Fibroblast of peridontal ligament (primary cell): ENCODE measurements around the gene DNAJB8.

Experiments
- DNase-seq: peaks from one replicate; pipeline ENCODE4 v3.0.0-alpha.2; 2010; ENCODE audit errors: extremely low read depth

Gene DNAJB8

GRCh38 chr3:128494367-128494650, 27.6 kb upstream of the DNAJB8 start:
- DNase-seq = no peak

- DNase-seq = no peak
Observed at GRCh38 chr3:128493570-128494366, 27.1 kb upstream of the DNAJB8 start.

- DNase-seq = no peak
Observed at GRCh38 chr3:128492671-128493569, 26.2 kb upstream of the DNAJB8 start, which contains the start of gene GATA2. GATA2 (minus strand) TSS chr3:128493201; CDS start chr3:128487031, 6,170 bp downstream.

GRCh38 chr3:128491941-128492670, 25.4 kb upstream of the DNAJB8 start:
- no peak for DNase-seq

GRCh38 chr3:128491691-128491940, 24.9 kb upstream of the DNAJB8 start:
- DNase-seq = no peak

GRCh38 chr3:128490915-128491690, 24.4 kb upstream of the DNAJB8 start:
- DNase-seq = no peak

GRCh38 chr3:128490650-128490914, 23.9 kb upstream of the DNAJB8 start:
- DNase-seq = no peak

GRCh38 chr3:128489927-128490649, 23.4 kb upstream of the DNAJB8 start:
- no peak for DNase-seq

- no peak for DNase-seq
Observed at GRCh38 chr3:128489674-128489926, 22.9 kb upstream of the DNAJB8 start.

GRCh38 chr3:128488991-128489673, 22.4 kb upstream of the DNAJB8 start:
- DNase-seq = no peak

- no peak for DNase-seq
Observed at GRCh38 chr3:128488636-128488990, 21.9 kb upstream of the DNAJB8 start.

GRCh38 chr3:128487813-128488635, 21.3 kb upstream of the DNAJB8 start:
- DNase-seq = peak; percentile 56

- no peak for DNase-seq
Observed at GRCh38 chr3:128487538-128487812, 20.8 kb upstream of the DNAJB8 start.

GRCh38 chr3:128486681-128487537, 20.2 kb upstream of the DNAJB8 start:
- no peak for DNase-seq

GRCh38 chr3:128486205-128486628, 19.5 kb upstream of the DNAJB8 start:
- DNase-seq = no peak

- DNase-seq = no peak
Observed at GRCh38 chr3:128485282-128486204, 18.9 kb upstream of the DNAJB8 start.

- DNase-seq = no peak
Observed at GRCh38 chr3:128484404-128485281, 18.0 kb upstream of the DNAJB8 start.
